GDM1 (cell line): ENCODE results near the gene LRIG1.
A peak's percentile ranks its signal among the peaks of the same experiment; 100 is the strongest.
"Not testable (repeated sequence)": the region's sequence is repeated elsewhere in the genome, so short reads cannot be mapped to it uniquely, and the experiment has no call there.

Source experiments
- DNase-seq: peaks from one replicate; lab custom pipeline; 2025; lab: John Stamatoyannopoulos, UW

LRIG1 gene

DNA sequence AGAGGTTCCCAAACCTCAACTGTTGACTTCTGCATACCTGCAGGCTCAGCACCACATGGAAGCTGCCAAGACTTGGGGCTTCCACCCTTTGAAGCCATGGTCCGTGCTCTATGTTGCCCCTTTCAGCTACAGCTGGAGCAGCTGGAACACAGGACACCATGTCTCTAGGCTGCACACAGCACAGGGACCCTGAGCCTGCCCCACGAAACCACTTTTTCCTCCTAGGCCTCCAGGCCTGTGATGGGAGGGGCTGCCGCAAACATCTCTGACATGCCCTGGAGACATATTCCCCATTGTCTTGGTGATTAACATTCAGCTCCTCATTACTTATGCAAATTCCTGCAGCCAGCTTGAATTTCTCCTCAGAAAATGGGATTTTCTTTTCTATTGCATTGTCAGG is 78.9 kb downstream of the LRIG1 start:
- not testable (repeated sequence) for DNase-seq

DNA sequence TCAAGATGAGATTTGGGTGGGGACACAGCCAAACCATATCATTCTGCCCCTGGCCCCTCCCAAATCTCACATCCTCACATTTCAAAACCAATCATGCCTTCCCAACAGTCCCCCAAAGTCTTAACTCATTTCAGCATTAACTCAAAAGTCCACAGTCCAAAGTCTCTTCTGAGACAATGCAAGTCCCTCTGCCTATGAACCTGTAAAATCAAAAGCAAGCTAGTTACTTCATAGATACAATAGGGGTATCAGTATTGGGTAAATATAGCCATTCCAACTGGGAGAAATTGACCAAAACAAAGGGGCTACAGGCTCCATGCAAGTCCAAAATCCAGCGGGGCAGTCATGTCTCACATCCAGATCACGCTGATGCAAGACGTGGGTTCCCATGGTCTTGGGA is 79.7 kb downstream of the LRIG1 start:
- DNase-seq: not testable (repeated sequence)

DNA sequence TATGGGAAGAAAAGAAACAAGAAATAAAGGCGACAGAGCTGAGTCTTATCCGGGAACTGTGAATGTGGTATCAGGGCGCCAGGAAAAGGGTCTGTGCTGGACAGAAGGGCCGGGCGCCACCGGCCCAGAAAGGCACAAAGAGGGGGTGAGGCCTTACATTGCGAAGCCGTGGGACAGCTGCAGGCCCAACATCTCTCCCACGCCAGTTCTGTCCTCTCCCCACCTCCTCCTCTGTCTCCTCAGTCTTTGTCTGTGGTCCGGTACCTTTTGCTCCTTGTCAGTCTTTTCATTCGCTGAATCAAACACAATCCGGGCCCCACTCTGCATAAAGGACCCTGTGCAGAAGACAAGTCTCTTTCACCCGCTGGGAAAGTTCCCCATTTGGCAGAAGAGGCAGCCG is 81.8 kb downstream of the LRIG1 start:
- DNase-seq: no peak

DNA sequence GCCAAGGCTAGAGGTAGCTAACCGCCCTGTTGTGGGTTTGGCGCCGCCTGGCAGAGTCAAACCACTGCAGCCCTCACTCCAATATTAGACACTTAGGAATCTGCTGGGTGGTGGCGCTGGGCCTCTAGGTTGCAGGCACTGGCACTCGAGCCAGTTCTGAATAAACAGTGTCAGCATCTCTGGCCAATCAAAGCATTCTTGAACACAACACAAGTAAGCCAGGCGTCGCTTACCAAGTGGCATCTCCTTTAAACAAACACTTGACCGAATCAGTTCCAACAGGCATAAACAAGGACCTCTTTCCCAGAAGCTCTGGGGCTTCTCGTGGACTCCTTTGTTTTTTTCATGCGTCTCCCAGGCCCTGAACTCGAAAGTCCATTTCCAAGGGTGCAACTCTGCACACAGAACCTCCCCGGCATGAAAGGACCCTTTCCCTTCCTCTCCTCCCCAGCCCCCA is 82.3 kb downstream of the LRIG1 start:
- DNase-seq: no peak

DNA sequence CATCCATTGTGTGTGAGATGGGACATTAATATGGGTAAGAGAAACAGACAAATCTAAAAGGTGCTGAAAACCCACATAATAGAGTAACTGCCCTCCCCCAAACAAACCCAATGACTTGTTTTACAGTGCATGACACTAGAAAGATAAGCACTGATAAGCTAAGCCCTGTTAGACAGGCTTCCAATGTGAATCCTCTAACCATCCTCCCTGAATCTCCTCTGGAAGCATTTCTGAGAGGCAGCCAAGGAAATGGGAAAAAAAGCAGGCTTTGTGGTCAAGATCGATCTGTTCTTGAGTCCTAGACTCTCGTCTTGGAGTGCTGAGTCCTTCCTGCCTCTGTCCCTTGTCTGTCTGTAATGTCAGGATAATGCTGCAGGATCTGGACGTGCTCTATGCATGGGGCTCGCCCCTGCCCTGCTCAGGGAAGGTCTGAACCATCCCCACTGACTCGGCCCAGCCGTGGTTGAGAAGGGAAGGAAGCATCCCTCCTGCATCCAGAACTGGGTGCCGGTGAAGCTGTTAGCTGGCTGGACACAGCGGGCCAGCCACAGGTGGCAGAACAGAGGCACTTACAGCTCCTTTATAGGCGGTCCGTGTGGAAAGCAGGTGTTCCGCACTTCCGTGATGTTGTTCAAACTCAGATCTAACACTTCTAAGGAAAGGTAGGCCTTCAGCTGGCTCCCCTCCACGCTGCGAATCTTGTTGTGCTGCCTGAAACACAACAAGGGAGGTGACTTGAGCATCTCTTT is 84.1 kb downstream of the LRIG1 start:
- DNase-seq: no peak

DNA sequence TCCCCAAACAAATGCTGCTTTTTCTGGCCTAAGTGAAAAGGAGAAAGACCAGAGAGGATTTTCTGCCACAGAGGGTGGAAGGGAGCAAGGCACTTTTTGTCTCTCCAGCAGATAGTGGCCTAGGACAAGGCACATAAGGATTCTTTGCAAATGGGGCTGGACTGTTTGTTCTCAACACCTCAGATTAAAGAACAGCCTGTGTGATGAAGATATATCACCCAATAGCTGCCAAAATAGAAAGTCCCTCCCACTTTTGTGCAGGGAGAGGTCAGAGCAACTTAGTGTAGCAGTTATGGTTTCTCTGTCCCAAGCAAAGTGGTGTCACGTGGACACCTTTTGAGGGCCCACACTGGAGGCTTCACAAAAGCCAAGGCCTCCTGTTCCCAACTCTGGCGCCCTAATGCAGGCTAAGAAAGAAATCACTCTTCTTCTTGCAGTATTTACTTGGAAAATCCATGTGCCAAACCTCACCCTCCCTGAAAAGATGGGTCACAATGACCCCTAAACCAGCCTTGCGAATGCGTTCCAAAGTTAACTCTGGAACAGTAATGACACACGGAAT is 84.9 kb downstream of the LRIG1 start:
- DNase-seq: no peak

DNA sequence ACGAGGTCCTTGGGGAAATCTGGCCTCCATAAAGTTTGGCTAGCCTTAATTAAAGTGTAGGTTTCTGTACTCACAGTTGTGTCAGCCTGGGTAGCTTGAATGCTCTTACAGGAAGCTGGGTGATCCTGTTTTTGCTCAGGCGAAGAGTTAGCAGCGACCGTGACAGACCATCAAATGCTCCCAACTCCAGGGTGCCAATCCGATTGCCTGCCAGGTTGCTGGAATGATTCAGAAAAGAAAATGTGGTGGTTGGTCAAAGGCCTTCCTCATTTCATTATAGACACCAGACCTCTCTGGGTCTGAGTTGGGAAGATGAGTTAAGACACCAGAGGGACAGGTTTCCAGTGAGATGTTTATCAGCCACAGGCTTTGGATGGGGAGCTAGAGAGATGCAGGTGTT is 86.0 kb downstream of the LRIG1 start:
- no peak for DNase-seq

DNA sequence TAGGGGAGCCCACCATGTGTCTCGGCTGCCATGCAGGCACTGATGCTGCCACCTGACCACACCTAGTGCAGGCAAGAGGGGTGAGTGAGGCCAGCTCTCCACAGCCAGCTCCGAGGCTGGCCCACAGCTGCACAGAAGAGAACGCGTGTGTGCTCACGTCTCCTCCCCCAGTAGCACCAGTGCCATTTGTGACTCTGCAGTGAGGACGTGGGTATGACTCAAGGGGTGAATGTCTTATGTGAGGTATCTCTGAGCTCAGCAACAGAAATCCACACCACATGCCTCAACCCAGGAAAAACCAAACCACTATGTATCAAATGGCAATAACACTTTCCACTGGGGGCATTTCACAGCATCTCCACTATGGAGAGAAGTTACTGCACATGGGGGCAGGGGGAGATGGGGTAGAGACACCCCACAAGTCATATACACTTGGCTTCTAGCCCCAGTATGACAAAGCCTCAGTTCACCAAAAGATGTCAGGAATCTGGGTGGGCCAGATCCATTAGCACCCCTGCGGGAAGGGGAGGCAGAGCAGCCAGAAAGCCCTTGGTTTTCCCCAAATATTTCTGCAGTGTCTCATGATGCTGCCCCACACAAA is 87.6 kb downstream of the LRIG1 start:
- DNase-seq: no peak

DNA sequence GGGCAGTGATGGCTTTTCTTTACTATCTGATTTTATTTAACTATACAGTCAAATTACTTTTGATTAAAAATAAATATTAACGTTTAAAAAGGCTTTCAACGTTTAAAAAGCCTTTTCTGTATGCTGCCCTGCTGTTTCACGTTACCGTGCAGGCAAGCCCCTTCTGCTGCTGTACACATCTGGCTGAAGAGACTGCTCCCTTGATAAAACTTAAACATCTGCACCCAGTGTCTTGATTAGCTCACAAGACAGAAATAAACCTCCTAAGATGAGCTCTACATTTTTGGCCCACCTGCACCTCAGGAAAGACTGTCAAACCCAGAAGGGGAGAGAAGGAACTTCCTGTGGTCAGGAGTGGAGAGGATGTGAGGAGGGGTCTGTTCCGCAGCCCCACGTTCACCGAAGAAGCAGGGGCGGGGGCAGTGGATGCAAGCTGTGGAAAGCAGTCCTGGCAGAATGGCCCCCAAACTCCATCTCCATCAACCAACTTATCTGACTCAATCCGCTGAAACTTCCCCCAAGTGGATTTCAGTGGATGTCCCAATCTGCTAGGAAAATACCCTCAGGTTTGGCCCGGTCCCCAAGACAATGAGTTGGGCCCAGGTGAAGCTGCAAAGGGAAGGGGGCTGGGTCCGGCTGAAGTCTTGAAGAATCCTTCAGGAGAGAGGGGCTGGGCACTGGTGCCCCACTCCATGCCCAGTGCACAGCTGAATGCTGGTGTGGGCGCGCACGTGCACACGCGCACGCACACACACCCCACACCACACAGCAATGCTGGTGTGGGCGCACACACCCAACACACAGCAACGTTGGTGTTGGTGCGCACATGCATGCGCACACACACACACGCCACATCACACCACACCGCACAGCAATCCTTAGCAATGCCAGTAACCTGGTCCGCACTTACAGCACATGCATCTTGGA is 88.6 kb downstream of the LRIG1 start:
- no peak for DNase-seq

DNA sequence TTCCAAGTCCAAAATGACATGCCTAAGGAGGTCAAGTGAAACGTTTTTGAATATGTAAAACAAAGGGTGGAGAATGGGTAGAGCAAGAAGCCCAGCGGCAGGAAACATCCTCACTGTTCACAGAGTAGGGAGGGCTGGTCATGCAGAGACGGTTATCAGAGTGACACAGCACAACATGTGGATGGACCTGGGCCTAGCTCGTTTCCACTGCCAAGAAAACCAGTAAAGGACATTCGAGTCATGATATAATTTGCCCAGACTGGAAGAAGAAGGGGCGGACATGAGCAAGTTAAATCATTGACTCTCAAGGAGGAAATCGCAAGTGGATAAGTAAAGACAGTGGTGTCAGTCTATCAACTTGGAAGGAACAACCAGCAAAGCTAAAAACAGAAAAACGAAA is 89.3 kb downstream of the LRIG1 start:
- DNase-seq: no peak

DNA sequence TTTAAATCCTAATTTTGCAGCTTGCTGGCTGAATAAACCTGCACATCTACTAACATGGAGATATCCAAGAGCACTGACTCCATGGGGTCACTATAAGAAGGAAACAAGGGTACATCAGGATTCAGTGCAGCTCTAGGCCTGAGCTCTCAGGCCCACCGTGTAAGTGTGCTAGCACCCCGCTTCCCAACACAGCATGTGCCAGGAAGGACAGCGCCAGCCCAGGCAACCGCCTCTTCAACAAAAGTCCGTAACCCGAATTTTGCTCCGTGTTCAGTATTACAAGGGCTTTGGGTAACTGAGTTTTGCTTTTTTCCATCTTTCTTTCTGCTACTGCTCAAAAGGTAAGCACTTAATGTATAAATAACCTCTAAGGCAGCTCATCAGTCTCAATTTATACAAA is 89.8 kb downstream of the LRIG1 start:
- DNase-seq: no peak

DNA sequence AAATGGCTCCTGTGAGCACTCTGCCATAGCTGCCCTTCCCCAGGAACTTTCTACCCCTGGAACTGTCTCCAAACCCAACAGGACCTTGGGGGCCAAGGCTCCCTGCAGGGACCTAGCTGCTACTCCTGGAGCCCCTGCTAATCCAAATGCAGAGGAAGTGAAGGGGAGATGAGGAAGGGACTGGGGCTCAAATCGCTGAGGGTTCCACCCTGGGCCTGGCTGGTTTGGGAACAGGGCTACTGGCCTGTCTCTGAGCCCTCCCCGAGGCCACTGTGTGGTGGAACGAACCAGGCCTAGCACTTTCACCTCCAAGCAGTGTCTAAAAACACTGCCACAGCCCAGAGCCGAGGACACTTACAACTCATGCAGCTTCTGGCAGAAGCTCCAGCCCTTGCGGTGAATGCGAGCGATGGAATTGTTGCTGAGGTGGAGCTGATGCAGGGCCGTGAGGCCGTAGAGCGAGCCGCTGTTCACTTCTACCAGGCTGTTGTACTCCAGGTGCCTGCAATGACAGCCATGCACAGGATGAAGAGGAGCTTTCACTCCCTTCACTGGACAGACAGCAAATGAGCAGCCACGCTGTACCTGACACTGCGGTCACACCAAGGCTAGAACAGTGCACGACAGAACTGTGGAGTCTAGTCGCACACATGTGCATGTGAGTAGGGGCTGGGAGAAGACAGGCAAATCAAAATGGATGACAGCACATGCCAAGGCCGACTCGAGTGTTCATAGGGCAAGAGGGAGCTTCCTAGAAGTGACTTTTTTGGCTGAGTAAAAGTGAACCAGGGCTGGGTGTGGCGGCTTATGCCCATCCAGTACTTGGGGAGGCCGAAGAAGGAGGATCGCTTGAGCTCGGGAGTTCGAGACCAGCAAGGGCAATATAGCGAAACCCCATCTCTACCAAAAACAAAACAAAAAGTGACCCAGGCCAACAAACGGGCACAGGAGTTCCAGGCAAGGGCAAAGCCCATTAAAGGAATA is 90.8 kb downstream of the LRIG1 start:
- no peak for DNase-seq

DNA sequence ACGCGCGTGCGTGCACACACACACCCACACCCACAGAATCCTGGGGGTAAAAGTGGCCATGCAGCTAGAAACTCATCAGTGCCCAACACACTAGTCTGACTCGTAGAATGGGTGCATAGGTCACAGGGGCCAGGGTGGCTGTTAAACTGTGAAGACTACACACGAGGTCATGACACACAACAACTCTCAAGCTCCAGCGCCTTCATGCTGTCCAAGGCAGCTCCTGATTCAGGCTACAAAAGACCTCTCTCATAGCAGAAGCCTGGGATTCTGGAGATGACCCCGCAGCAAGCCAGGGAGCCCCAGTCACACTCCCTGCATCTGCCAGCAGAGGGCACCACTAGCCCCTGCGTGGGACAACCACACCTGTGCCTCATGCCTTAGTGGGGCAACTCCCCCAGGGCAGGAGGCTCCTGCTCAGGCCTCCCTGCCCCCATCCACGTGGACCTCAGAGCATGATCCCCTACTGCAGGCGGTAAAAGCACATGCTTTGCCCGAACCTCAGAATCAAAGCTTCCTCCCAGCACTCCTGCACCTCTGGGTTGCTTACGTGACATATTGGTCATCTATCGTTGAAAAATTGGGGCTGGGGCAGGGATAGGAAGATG is 93.1 kb downstream of the LRIG1 start:
- DNase-seq: peak; percentile 4

DNA sequence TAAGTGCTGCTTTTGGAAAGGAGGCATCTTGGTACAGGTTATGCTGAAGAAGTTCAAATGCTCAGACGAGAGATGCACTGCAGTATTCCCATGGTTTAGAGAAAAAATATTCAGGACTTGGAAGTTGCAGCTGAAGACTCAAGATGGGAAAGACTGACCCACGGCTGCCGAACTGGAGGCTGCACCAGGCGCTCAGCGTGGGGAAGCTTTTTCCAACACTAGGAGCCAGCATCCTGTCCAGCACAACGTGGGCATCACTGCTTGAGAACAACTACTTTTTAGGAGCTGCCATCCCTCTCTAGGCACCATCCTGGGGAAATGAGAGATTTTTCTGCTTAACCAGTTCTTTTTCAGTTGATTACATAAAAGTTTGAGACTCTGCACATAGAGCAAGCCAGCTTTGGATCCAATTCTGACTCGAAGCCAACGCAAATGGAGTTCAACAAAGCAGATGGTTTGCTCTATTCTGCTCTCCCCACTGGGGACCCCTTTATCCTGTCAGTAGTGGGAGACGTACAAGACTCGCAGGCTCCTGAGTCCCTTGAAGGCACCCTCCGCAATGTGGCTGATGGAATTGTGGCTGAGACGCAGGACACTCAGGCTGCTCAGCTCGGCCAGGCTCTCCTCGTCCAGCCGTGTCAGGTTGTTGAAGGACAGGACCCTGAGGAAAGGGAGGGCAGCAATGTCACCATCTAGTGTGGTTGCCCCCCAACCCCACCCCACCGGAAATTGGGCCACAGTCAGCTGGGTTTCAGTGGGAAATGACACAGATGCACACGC is 93.8 kb downstream of the LRIG1 start:
- DNase-seq: no peak

DNA sequence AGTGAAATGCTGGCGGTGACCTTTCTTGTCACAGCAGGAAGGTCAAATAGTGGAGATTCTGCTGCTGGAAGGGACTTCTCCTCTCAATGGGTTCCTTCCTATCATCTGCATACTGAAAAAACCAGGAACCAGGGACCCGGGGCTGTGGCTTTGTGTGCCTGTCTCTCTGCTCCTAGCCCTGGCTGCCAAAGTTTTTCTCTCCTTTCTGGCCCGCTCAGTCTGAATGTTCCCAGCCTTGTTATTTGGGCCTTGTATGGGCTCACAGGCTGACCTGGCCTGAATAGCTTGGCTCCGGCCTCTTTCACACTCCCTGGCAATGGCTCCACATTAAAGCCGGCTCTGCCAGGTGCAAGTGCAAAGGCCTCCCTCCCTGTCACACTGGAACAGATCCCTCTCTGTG is 94.7 kb downstream of the LRIG1 start:
- DNase-seq: no peak

DNA sequence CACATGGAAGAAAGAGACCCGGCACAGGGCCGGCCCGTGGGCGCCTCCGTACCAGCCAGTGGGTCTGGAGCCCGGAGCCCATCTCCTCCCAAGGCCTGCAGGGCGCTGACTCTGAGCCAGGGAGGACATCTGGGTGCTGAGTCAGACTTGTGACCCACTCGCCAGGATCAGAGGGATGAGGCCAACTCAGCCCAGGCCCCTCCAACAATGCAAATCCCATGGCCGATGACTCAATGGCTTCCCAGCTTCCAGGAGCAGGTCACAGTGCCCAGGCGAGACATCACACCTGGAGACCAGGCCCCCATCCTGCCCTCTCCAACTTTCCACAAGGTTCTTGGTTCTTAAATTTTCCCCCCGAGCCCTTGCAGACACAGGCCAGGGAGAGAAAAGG is 95.1 kb downstream of the LRIG1 start:
- DNase-seq: no peak

DNA sequence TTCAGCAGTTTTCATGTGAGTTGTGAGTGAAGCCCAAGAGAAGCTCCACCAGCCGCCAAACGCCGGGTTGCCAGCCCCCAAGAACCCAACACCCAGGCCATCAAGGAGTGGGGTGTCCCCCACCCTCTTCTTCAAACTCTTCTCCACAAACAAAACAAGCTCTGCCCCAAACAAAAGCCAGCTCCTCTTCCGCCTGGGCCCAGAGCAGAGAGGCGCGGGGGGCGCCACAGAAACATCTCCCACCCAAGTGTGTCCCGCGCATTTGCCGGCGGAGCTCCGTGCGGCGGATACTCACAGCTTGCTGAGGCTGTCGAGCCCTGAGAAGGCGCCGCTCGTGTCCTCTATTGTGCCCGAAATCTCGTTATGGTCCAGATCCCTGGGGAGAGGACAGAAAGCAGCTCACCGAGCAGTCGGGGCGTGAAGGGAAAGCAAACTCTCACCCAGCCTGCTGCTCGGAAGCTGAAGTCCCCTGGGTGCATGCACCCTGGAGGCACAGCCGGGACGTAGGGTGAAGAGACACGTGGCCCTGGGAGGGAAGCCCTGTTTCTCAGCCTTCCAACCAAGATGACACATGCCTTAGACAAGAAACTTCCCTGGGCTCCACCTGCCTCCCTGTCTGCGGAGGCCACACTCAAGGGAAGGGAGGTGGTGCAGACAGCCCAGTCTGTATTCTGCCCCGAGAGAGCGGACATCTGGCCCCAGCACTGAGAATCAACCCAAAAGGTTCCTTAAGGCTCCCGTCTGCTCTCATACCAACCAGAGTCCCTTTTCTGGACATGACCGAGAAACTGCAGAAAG is 95.7 kb downstream of the LRIG1 start:
- no peak for DNase-seq

DNA sequence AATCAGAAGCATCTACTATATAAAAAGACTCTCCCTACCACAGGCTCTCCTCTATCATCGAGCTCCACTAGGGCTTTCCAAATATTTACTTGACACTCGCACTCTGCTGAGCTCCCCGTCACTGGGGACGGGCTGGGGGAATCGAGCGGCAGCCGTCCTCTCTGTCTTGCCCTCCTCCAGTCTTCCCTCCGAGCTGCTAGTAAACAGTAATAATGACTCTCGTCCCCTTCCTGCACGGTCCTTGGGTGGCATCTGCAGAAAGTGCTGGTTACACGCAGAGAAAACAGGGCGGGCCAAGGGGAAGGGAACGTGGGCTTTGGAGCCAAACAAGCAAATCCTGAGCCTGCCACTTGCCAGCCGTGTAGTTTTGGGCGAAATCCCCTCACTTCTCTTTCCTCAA is 96.6 kb downstream of the LRIG1 start:
- no peak for DNase-seq

DNA sequence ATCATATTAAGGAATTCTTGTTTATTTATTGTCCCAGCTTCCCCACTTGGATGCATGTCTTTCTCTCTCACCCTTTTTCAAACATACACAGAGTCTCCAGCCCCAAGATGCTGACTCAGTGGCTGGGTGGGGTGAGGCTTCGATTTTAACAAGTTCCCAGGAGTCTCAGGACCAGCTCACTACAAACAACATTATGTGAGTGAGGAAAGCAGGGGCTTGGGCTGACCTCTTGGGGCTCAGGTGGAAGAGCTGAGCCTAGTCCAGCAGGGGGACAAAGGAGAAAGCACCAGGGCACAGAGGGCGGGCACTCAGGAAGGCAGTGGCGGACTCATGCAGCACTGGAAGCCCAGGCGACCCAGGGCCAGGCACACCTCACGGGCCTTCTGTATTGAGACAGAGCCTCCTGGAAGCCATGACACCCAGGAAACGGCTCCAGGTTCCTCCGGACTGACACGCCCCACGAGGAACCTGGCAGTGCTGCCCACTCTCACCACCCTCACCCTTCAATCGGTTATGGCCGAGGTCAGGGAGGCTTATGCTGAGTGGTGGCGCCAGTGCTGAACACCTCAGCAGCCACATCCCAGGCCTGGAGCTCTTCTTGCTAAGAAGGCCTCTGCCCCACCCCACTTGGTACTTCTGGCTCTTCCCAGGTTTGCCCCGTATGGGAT is 97.4 kb downstream of the LRIG1 start:
- DNase-seq: no peak
